Thoracic aorta (tissue), 2 donors: ENCODE data around the gene FGF6. TPM values are rescaled to one million over a fixed set of nuclear protein-coding genes. Genes with fewer than 3 reads are reported as not detected.

Experiments
- ATAC-seq: fragments of 150-250 bp; one replicate; pipeline ENCODE4 v1.8.0; 2017; ENCODE audit warnings: low read depth; ENCODE audit not compliant: insufficient number of reproducible peaks, low FRiP score
- DNase-seq: peaks from one replicate; pipeline ENCODE4 v3.0.0-alpha.2; 2020; ENCODE audit warnings: low spot score
- H3K27ac ChIP-seq, 2 donors: fragments of 200-600 bp; sonication (generic); 1 replicate in 1 of 2; 2 replicates in 1 of 2; pipeline ENCODE4 v1.5.1; 2016; ENCODE audit warnings: mild to moderate bottlenecking in 2 of 2, moderate library complexity in 2 of 2
- H3K27me3 ChIP-seq: fragments of 200-600 bp; sonication (generic); replicated peaks from 2 replicates; pipeline ENCODE4 v1.6.0; 2016; ENCODE audit warnings: mild to moderate bottlenecking; ENCODE audit not compliant: insufficient read depth
- H3K36me3 ChIP-seq: fragments of 200-600 bp; sonication (generic); one replicate; pipeline ENCODE4 v1.5.1; 2016
- H3K4me1 ChIP-seq, 2 donors: fragments of 200-600 bp; sonication (generic); 1 replicate in 1 of 2; 2 replicates in 1 of 2; pipeline versions ENCODE4 v1.5.1 to v1.6.0; 2016; ENCODE audit warnings: low read depth in 2 of 2, mild to moderate bottlenecking in 1 of 2; ENCODE audit not compliant: control insufficient read depth in 1 of 2
- H3K4me3 ChIP-seq: fragments of 200-600 bp; sonication (generic); 2 replicates; pipeline ENCODE4 v1.5.1; 2016; ENCODE audit warnings: mild to moderate bottlenecking
- H3K9me3 ChIP-seq: fragments of 200-600 bp; sonication (generic); 2 replicates; pipeline ENCODE4 v1.5.1; 2016
- total RNA-seq, 2 donors: library from RNA; depleted of rRNA; stranded (reverse); fragments of >200 nt; gene quantifications; one replicate each; pipeline versions ENCODE4 v1.1.0 to v1.2.3, GENCODE V29; 2016
- TF ChIP-seq, protein P1 (sequence below): fragments of 200-600 bp; sonication (generic); IDR thresholded peaks from one replicate; pipeline ENCODE4 v1.5.1; 2019; ENCODE audit warnings: antibody characterized with exemption

Gene FGF6, protein sequence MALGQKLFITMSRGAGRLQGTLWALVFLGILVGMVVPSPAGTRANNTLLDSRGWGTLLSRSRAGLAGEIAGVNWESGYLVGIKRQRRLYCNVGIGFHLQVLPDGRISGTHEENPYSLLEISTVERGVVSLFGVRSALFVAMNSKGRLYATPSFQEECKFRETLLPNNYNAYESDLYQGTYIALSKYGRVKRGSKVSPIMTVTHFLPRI
- total RNA-seq: not detected

DNA sequence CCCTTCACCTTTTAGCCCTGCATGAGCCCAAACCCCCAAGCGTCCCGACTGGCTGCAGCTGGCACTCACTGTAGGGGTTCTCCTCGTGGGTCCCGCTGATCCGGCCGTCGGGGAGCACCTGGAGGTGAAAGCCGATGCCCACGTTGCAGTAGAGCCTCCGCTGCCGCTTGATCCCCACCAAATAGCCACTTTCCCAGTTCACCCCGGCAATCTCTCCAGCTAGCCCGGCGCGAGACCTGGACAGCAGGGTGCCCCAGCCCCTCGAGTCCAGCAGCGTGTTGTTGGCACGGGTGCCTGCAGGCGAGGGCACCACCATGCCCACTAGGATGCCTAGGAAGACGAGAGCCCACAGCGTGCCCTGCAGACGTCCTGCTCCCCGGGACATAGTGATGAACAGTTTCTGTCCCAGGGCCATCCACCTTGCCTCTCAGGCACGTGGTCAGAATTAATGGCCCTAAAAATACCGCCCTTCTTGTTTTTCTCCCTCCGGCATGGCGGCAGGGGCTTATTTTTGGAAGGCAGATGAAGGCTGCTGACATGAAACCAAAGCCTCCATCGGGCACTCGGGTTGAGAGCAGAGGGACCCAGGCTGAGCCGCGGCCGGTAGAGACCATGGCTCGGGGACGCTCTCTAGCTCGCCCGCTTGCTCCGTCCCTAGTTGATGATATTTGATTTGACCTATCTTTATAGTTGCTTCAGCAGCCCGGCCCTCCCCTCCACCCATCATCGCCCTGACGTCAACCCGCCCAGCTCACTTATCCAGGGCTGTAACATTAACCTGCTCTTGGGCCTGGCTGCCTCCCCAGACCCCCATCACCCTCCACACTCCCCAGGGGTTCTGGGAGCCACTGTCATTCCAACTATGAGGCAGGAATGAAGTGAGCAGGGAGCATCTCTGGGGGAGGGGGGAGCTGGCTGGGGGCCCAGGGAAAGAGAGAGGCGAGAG, at the start of gene FGF6:
TSS of gene FGF6 (minus strand) at position 660 of the 946 bp plus-strand sequence. CDS start at position 415, 245 bp downstream.
- ATAC-seq: no peak
- no peaks in the 10 kb centered on the region for H3K36me3 ChIP-seq
- H3K27me3 ChIP-seq: no peaks in the 10 kb centered on the region
- no peak within 1 kb of the TSS for H3K27ac ChIP-seq
- no peaks in the 10 kb centered on the region for H3K9me3 ChIP-seq
- H3K4me1 ChIP-seq: no peaks in the 10 kb centered on the region
- no peak within 1 kb of the TSS for H3K4me3 ChIP-seq
- TF ChIP-seq, protein P1, sequence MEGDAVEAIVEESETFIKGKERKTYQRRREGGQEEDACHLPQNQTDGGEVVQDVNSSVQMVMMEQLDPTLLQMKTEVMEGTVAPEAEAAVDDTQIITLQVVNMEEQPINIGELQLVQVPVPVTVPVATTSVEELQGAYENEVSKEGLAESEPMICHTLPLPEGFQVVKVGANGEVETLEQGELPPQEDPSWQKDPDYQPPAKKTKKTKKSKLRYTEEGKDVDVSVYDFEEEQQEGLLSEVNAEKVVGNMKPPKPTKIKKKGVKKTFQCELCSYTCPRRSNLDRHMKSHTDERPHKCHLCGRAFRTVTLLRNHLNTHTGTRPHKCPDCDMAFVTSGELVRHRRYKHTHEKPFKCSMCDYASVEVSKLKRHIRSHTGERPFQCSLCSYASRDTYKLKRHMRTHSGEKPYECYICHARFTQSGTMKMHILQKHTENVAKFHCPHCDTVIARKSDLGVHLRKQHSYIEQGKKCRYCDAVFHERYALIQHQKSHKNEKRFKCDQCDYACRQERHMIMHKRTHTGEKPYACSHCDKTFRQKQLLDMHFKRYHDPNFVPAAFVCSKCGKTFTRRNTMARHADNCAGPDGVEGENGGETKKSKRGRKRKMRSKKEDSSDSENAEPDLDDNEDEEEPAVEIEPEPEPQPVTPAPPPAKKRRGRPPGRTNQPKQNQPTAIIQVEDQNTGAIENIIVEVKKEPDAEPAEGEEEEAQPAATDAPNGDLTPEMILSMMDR: no peak
- DNase-seq: no peak

DNA sequence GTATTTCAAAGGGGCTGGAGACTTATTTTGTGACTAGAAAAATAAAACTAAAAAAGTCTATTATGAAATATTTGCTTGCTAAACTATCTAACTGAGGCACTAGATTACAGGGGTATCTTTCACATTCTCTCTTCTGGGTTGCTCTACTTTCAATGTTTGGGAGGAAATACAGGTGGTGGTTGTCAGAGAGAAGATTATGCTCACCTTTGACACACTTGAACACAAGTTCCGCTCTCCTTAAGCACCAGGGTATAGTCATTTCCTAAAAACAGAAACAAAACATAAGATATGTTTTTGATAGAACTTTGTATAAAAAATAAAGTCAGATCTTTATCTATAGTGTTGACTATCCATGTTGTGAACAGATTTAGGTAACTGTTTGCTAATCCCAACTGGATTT, 45.4 kb upstream of the FGF6 start:
- Histone ChIP-seq H3K36me3 (peaks cover 22% of the 10 kb centered on the region), H3K4me3 (no peak overlapping the region), H3K4me1 (no peaks in the 10 kb centered on the region), H3K27me3 (no peaks in the 10 kb centered on the region), H3K27ac (no peak overlapping the region), H3K9me3 (no peaks in the 10 kb centered on the region)
- DNase-seq: no peak
- no peak for ATAC-seq
- TF ChIP-seq, protein P1: no peak

DNA sequence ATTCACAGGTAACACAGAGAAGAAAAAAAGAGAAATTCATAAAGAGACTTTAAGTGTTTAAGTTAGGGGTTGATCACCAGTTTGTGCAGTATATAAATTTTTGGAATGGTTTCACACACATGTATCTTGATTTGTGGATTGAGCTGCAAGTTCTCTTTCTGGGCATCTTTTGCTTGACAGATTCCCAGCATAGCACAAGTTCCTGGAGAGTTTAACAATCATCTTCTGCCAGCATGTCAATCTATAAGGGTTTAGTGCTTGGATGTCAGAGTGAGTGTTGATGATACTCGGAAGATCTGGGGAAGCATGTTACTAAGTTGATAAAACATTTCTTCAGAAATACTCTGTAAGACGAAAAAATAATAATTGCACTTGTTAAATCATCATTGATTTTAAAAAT, 43.9 kb upstream of the FGF6 start:
- DNase-seq (no peak), ATAC-seq (no peak)
- Histone ChIP-seq H3K9me3 (no peaks in the 10 kb centered on the region), H3K4me1 (no peaks in the 10 kb centered on the region), H3K27me3 (no peaks in the 10 kb centered on the region), H3K4me3 (no peak overlapping the region), H3K27ac (no peak overlapping the region), H3K36me3 (peaks cover 22% of the 10 kb centered on the region)
- TF ChIP-seq, protein P1: no peak

DNA sequence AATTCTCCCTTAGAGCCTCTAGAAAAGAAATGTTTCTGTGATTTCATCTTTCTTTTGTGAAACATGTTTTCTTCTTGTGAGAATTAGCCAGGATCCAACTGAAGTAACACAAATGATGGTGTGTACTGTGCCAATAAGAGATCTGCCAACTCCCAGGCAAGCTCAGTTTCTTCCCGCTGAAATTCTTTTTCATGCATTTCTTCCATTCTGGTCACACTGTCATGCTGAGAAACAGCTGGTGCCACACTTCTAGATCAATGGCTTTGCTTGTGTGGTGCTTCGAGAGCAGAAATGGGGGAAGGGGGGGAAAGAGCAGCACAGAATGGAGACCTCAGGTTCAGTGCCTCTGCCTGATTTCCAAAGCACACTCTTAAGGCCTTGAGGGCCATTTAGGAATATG, 41.4 kb upstream of the FGF6 start:
- no peaks in the 10 kb centered on the region for H3K9me3 ChIP-seq
- no peak overlapping the region for H3K27ac ChIP-seq
- ATAC-seq: no peak
- no peaks in the 10 kb centered on the region for H3K4me1 ChIP-seq
- no peak overlapping the region for H3K4me3 ChIP-seq
- peaks cover 22% of the 10 kb centered on the region for H3K36me3 ChIP-seq
- no peak for DNase-seq
- TF ChIP-seq, protein P1: no peak
- no peaks in the 10 kb centered on the region for H3K27me3 ChIP-seq

DNA sequence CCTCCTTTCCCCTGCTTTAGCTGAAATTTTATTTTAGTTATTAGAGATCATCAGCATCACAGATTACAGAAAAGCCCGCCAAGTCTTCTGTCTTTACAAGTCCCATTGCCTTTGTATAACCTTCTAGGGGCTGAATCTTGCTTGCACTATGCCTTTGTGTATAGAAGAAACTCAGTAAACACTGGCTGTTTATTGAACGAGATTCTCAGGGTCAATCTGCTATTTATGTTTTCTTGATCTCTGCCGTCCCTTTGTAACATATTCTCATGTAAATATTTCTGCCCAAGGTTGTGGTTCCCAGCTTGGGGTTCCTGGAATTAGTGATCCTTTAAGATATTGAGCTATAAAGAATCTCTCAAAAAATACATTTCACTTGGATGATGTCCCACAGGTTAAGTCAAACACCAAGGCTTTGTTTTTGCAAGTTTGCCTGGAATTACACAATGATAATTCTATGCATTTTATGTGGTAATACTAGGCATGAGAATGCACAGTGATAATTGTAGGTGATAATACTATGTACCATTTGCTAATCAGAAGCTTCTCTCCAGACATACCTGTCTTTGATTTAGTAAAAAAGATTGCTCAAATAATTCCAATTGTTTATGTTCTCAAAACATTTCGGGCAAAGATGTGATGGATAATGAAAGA, 40.6 kb upstream of the FGF6 start:
- ATAC-seq: no peak
- H3K4me3 ChIP-seq: no peak overlapping the region
- no peaks in the 10 kb centered on the region for H3K4me1 ChIP-seq
- H3K27me3 ChIP-seq: no peaks in the 10 kb centered on the region
- H3K9me3 ChIP-seq: no peaks in the 10 kb centered on the region
- no peak overlapping the region for H3K27ac ChIP-seq
- DNase-seq: no peak
- H3K36me3 ChIP-seq: peaks cover 22% of the 10 kb centered on the region
- TF ChIP-seq, protein P1: no peak
